GM12878 (cell line): Measurements from ENCODE around the gene IL1R2. TPM values are rescaled to one million over a fixed set of nuclear protein-coding genes. Genes with fewer than 3 reads are reported as not detected.

Source experiments
- BHLHE40 ChIP-seq, 2 experiments: fragments of 450-650 bp in 1 of 2; IDR thresholded peaks; 2 replicates each; pipeline ENCODE4 v1.6.1; 2011 to 2017; ENCODE audit warnings: low read depth in 2 of 2, borderline replicate concordance in 1 of 2, improper control_type of control experiment in 1 of 2, low read length in 1 of 2, mild to moderate bottlenecking in 1 of 2
- BRCA1 ChIP-seq: IDR thresholded peaks from 2 replicates; pipeline ENCODE4 v1.6.1; 2011; ENCODE audit warnings: low read depth, low read length, improper control_type of control experiment
- CBX3 ChIP-seq: fragments of 200-600 bp; sonication (generic); IDR thresholded peaks from 2 replicates; pipeline ENCODE4 v1.6.1; 2016; ENCODE audit warnings: low read depth, borderline replicate concordance
- CHD4 ChIP-seq: fragments of 200-600 bp; sonication (generic); IDR thresholded peaks from 2 replicates; pipeline ENCODE4 v1.6.1; 2016; ENCODE audit warnings: mild to moderate bottlenecking
- CREM ChIP-seq: IDR thresholded peaks from 2 replicates; pipeline ENCODE4 v1.6.1; 2014; ENCODE audit warnings: antibody characterized with exemption, low read depth
- HDAC2 ChIP-seq: fragments of 200-600 bp; sonication (generic); IDR thresholded peaks from 2 replicates; pipeline ENCODE4 v1.6.1; 2017
- HSF1 ChIP-seq: fragments of 150-350 bp; IDR thresholded peaks from 2 replicates; pipeline ENCODE4 v1.6.1; 2014; ENCODE audit warnings: mild to moderate bottlenecking, low read depth, low read length
- MLLT1 ChIP-seq: fragments of 450-650 bp; IDR thresholded peaks from 2 replicates; pipeline ENCODE4 v1.6.1; 2016; ENCODE audit warnings: mild to moderate bottlenecking
- MYB ChIP-seq: fragments of 150-350 bp; IDR thresholded peaks from 2 replicates; pipeline ENCODE4 v1.6.1; 2014; ENCODE audit warnings: mild to moderate bottlenecking, low read depth, low read length, borderline replicate concordance
- RAD51 ChIP-seq: fragments of 450-650 bp; IDR thresholded peaks from 2 replicates; pipeline ENCODE4 v1.6.1; 2016; ENCODE audit warnings: moderate library complexity, mild to moderate bottlenecking, inconsistent platforms
- SMAD1 ChIP-seq: fragments of 450-650 bp; IDR thresholded peaks from 2 replicates; pipeline ENCODE4 v1.6.1; 2018; ENCODE audit warnings: mild to moderate bottlenecking, low read depth; ENCODE audit not compliant: partially characterized antibody
- TCF12 ChIP-seq: IDR thresholded peaks from 2 replicates; pipeline ENCODE4 v1.6.1; 2011; ENCODE audit warnings: low read depth, mild to moderate bottlenecking, low read length
- ZNF207 ChIP-seq: fragments of 450-650 bp; IDR thresholded peaks from 2 replicates; pipeline ENCODE4 v1.6.1; 2014; ENCODE audit warnings: antibody characterized with exemption, mild to moderate bottlenecking, borderline replicate concordance
- polyA plus RNA-seq, 11 experiments: library from polyadenylated mRNA; depleted of rRNA in 4 of 11; unstranded in 6 of 11; stranded (reverse) in 5 of 11; fragments of >200 nt; fragmentation: Nextera tagmentation in 4 of 11; fragmentation: Illumina TruSeq in 1 of 11; extraction: Ambion mirVana in 4 of 11; extraction: Trizol in 1 of 11; gene quantifications; 1 replicate in 1 of 11; 2 replicates in 10 of 11; pipeline versions ENCODE4 v1.2.1 to v1.2.3, GENCODE V29; 2011 to 2016; ENCODE audit warnings: inconsistent platforms in 2 of 11, missing spikeins in 2 of 11, low read depth in 1 of 11
- total RNA-seq, 4 experiments: library from RNA; depleted of rRNA in 3 of 4; stranded (reverse); fragments of >200 nt in 3 of 4; fragmentation: Illumina TruSeq in 1 of 4; extraction: Trizol in 1 of 4; gene quantifications; 2 replicates each; pipeline versions ENCODE4 v1.2.1 to v1.2.3, GENCODE V29; 2013 to 2021

IL1R2 gene
- total and polyA plus RNA-seq, 10 of the 15 experiments (the other 5 are each of a cell fraction or from before 2014, with no cell fraction given) = 0.44 to 6.4 (median 0.62) TPM

- TF ChIP-seq BHLHE40 (IDR thresholded peaks at IDR 0.05; ENCODE audit: borderline replicate concordance in 1 of 2, low read depth in 2 of 2, low read length in 1 of 2) = no peak
- TF ChIP-seq CBX3 = no peak
- TF ChIP-seq RAD51 = no peak
- TF ChIP-seq CREM = no peak
- TF ChIP-seq HSF1 = no peak
- no peak for TF ChIP-seq TCF12
- TF ChIP-seq CHD4 = no peak
- no peak for TF ChIP-seq SMAD1
- TF ChIP-seq ZNF207 = no peak
- TF ChIP-seq BRCA1 = no peak
- no peak for TF ChIP-seq MLLT1
- no peak for TF ChIP-seq MYB
- TF ChIP-seq HDAC2 = no peak
Measured at GRCh38 chr2:101982495-101983029, 9.2 kb upstream of the IL1R2 start (continued).
